NCI-H345 (cell line): ENCODE data around the gene KAT2B.

ENCODE experiments used
- DNase-seq: peaks from one replicate; lab custom pipeline; 2025; lab: John Stamatoyannopoulos, UW

The KAT2B gene

GRCh38 chr3:20096135-20096685 lies 56.0 kb downstream of the KAT2B start:
- no peak for DNase-seq

- no peak for DNase-seq
Measured at GRCh38 chr3:20097015-20097414, 56.8 kb downstream of the KAT2B start.

- DNase-seq = no peak
Measured at GRCh38 chr3:20099060-20099459, 58.8 kb downstream of the KAT2B start.

GRCh38 chr3:20100151-20100550 lies 59.9 kb downstream of the KAT2B start:
- no peak for DNase-seq

- no peak for DNase-seq
Measured at GRCh38 chr3:20101041-20101440, 60.8 kb downstream of the KAT2B start.

GRCh38 chr3:20103731-20104130 lies 63.5 kb downstream of the KAT2B start:
- DNase-seq = no peak

GRCh38 chr3:20104167-20104661 lies 64.0 kb downstream of the KAT2B start:
- no peak for DNase-seq

GRCh38 chr3:20105513-20106280 lies 65.5 kb downstream of the KAT2B start:
- no peak for DNase-seq

- DNase-seq = no peak
Measured at GRCh38 chr3:20107722-20108121, 67.5 kb downstream of the KAT2B start.

GRCh38 chr3:20108869-20109268 lies 68.6 kb downstream of the KAT2B start:
- no peak for DNase-seq

GRCh38 chr3:20110826-20111225 lies 70.6 kb downstream of the KAT2B start:
- DNase-seq = no peak

- no peak for DNase-seq
Measured at GRCh38 chr3:20111836-20112235, 71.6 kb downstream of the KAT2B start.

- DNase-seq = no peak
Measured at GRCh38 chr3:20121088-20121487, 80.8 kb downstream of the KAT2B start.

- DNase-seq = no peak
Measured at GRCh38 chr3:20123131-20123652, 82.9 kb downstream of the KAT2B start.

- no peak for DNase-seq
Measured at GRCh38 chr3:20125289-20125688, 85.0 kb downstream of the KAT2B start.

GRCh38 chr3:20125897-20126296 lies 85.7 kb downstream of the KAT2B start:
- no peak for DNase-seq

GRCh38 chr3:20128358-20128757 lies 88.1 kb downstream of the KAT2B start:
- DNase-seq = no peak

- no peak for DNase-seq
Measured at GRCh38 chr3:20130106-20130505, 89.9 kb downstream of the KAT2B start.

GRCh38 chr3:20136231-20136630 lies 96.0 kb downstream of the KAT2B start:
- DNase-seq = no peak

GRCh38 chr3:20137647-20138046 lies 97.4 kb downstream of the KAT2B start:
- DNase-seq = no peak

GRCh38 chr3:20140881-20141280 lies 100.6 kb downstream of the KAT2B start:
- DNase-seq = no peak

- no peak for DNase-seq
Measured at GRCh38 chr3:20141316-20141715, 101.1 kb downstream of the KAT2B start.

GRCh38 chr3:20141851-20142250 lies 101.6 kb downstream of the KAT2B start:
- peak; percentile 12 for DNase-seq

GRCh38 chr3:20142517-20142916 lies 102.3 kb downstream of the KAT2B start:
- no peak for DNase-seq
